SK-N-SH treated with all-trans-retinoic acid at 6 μM for 48 hours (cell line): ENCODE data around the gene QKI.

Source experiments
- ATAC-seq: fragments of 200-7000 bp; cut with Tn5 transposase; 3 replicates; pipeline ENCODE4 v1.9.1; 2020; ENCODE audit warnings: mild to moderate bottlenecking, moderate library complexity
- ARNTL ChIP-seq: fragments of 450-650 bp; formaldehyde crosslinking; IDR thresholded peaks from 2 replicates; pipeline ENCODE4 v1.5.0; 2020; ENCODE audit warnings: low read depth, mild to moderate bottlenecking, moderate library complexity, borderline replicate concordance
- BACH2 ChIP-seq: fragments of 250-450 bp; sonication (Bioruptor Pico); IDR thresholded peaks from 2 replicates; pipeline ENCODE4 v1.9.0; 2021; ENCODE audit warnings: mild to moderate bottlenecking, borderline replicate concordance
- CREB5 ChIP-seq: fragments of 250-450 bp; sonication (Bioruptor Pico); IDR thresholded peaks from 2 replicates; pipeline ENCODE4 v1.5.1; 2020; ENCODE audit warnings: low read depth, mild to moderate bottlenecking, moderate library complexity
- CSDC2 ChIP-seq: fragments of 250-450 bp; sonication (Bioruptor Pico); IDR thresholded peaks from 2 replicates; pipeline ENCODE4 v1.5.0; 2020; ENCODE audit warnings: mild to moderate bottlenecking, moderate library complexity
- ESRRG ChIP-seq: fragments of 250-450 bp; sonication (Bioruptor Pico); IDR thresholded peaks from 2 replicates; pipeline ENCODE4 v1.6.1; 2021; ENCODE audit warnings: mild to moderate bottlenecking
- GLIS3 ChIP-seq: fragments of 250-450 bp; sonication (Bioruptor Pico); IDR thresholded peaks from 2 replicates; pipeline ENCODE4 v1.5.0; 2020; ENCODE audit warnings: mild to moderate bottlenecking, moderate library complexity
- ISL1 ChIP-seq: fragments of 250-450 bp; sonication (Bioruptor Pico); IDR thresholded peaks from 2 replicates; pipeline ENCODE4 v2.1.2; 2022; ENCODE audit warnings: mild to moderate bottlenecking, moderate library complexity
- PPARA ChIP-seq: fragments of 250-450 bp; sonication (Bioruptor Pico); IDR thresholded peaks from 2 replicates; pipeline ENCODE4 v1.5.0; 2020; ENCODE audit warnings: mild to moderate bottlenecking, borderline replicate concordance
- RARB ChIP-seq: fragments of 250-450 bp; sonication (Bioruptor Pico); IDR thresholded peaks from 2 replicates; pipeline ENCODE4 v1.8.0; 2021; ENCODE audit warnings: mild to moderate bottlenecking, moderate library complexity
- TOX ChIP-seq: fragments of 250-450 bp; sonication (Bioruptor Pico); IDR thresholded peaks from 2 replicates; pipeline ENCODE4 v1.8.0; 2021; ENCODE audit warnings: mild to moderate bottlenecking, moderate library complexity, borderline replicate concordance
- ZC3H10 ChIP-seq: fragments of 250-450 bp; sonication (Bioruptor Pico); IDR thresholded peaks from 2 replicates; pipeline ENCODE4 v1.5.1; 2021; ENCODE audit warnings: mild to moderate bottlenecking, moderate library complexity
- ZFP3 ChIP-seq: fragments of 250-450 bp; sonication (Bioruptor Pico); IDR thresholded peaks from 2 replicates; pipeline ENCODE4 v1.5.0; 2020; ENCODE audit warnings: mild to moderate bottlenecking, moderate library complexity
- ZFP30 ChIP-seq: fragments of 450-650 bp; formaldehyde crosslinking; IDR thresholded peaks from 2 replicates; pipeline ENCODE4 v1.5.0; 2022; ENCODE audit warnings: mild to moderate bottlenecking, moderate library complexity
- ZNF70 ChIP-seq: fragments of 450-650 bp; formaldehyde crosslinking; IDR thresholded peaks from 2 replicates; pipeline ENCODE4 v1.5.0; 2020; ENCODE audit warnings: mild to moderate bottlenecking, moderate library complexity
- ZNF8 ChIP-seq: fragments of 450-650 bp; formaldehyde crosslinking; IDR thresholded peaks from 2 replicates; pipeline ENCODE4 v1.5.0; 2020; ENCODE audit warnings: mild to moderate bottlenecking, moderate library complexity
- TF ChIP-seq, protein P1 (sequence below): fragments of 250-450 bp; sonication (Bioruptor Pico); IDR thresholded peaks from 2 replicates; pipeline ENCODE4 v1.8.0; 2020; ENCODE audit warnings: mild to moderate bottlenecking, moderate library complexity, borderline replicate concordance
- TF ChIP-seq, protein P2 (sequence below): fragments of 250-450 bp; sonication (Bioruptor Pico); IDR thresholded peaks from 2 replicates; pipeline ENCODE4 v1.8.0; 2021; ENCODE audit warnings: low read depth, mild to moderate bottlenecking, moderate library complexity, borderline replicate concordance
- TF ChIP-seq, protein P3 (sequence below): fragments of 250-450 bp; sonication (Bioruptor Pico); IDR thresholded peaks from 2 replicates; pipeline ENCODE4 v1.5.1; 2021; ENCODE audit warnings: mild to moderate bottlenecking, moderate library complexity

Gene QKI

GRCh38 chr6:163394659-163395058, 19.9 kb upstream of the QKI start (continued):
- TF ChIP-seq, protein P1, sequence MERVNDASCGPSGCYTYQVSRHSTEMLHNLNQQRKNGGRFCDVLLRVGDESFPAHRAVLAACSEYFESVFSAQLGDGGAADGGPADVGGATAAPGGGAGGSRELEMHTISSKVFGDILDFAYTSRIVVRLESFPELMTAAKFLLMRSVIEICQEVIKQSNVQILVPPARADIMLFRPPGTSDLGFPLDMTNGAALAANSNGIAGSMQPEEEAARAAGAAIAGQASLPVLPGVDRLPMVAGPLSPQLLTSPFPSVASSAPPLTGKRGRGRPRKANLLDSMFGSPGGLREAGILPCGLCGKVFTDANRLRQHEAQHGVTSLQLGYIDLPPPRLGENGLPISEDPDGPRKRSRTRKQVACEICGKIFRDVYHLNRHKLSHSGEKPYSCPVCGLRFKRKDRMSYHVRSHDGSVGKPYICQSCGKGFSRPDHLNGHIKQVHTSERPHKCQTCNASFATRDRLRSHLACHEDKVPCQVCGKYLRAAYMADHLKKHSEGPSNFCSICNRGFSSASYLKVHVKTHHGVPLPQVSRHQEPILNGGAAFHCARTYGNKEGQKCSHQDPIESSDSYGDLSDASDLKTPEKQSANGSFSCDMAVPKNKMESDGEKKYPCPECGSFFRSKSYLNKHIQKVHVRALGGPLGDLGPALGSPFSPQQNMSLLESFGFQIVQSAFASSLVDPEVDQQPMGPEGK (CRISPR knock-in tag), result no peak
- TF ChIP-seq ZNF8 (CRISPR knock-in tag) (no peak), ZNF70 (no peak), TOX (CRISPR knock-in tag) (no peak), GLIS3 (no peak), PPARA (CRISPR knock-in tag) (no peak), RARB (CRISPR knock-in tag) (no peak), ZFP3 (CRISPR knock-in tag) (no peak), ARNTL (CRISPR knock-in tag) (no peak)
- TF ChIP-seq, protein P2, sequence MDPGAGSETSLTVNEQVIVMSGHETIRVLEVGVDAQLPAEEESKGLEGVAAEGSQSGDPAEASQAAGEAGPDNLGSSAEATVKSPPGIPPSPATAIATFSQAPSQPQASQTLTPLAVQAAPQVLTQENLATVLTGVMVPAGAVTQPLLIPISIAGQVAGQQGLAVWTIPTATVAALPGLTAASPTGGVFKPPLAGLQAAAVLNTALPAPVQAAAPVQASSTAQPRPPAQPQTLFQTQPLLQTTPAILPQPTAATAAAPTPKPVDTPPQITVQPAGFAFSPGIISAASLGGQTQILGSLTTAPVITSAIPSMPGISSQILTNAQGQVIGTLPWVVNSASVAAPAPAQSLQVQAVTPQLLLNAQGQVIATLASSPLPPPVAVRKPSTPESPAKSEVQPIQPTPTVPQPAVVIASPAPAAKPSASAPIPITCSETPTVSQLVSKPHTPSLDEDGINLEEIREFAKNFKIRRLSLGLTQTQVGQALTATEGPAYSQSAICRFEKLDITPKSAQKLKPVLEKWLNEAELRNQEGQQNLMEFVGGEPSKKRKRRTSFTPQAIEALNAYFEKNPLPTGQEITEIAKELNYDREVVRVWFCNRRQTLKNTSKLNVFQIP, result no peak

- ATAC-seq, result no peak
Observed at GRCh38 chr6:163395122-163395830, 19.2 kb upstream of the QKI start.

DNA sequence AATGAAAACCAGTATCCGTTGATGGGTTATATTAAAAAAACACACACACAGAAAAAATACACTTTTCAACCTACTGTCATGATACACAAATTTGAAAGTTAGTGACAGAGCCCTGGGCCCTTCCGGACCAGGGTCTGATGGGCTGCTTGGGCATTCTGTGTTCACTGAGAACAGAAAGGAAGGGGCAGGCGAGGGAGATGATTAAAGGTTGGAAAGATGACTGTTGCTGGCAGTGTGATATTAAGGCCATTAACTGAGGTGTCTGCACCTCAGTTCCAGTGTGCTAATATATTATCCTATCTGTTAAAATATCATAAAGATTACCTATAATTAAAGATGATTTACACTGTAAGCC, 18.7 kb upstream of the QKI start:
- TF ChIP-seq ZC3H10, result no peak
- no peak for TF ChIP-seq ESRRG (CRISPR knock-in tag)
- TF ChIP-seq, protein P3, sequence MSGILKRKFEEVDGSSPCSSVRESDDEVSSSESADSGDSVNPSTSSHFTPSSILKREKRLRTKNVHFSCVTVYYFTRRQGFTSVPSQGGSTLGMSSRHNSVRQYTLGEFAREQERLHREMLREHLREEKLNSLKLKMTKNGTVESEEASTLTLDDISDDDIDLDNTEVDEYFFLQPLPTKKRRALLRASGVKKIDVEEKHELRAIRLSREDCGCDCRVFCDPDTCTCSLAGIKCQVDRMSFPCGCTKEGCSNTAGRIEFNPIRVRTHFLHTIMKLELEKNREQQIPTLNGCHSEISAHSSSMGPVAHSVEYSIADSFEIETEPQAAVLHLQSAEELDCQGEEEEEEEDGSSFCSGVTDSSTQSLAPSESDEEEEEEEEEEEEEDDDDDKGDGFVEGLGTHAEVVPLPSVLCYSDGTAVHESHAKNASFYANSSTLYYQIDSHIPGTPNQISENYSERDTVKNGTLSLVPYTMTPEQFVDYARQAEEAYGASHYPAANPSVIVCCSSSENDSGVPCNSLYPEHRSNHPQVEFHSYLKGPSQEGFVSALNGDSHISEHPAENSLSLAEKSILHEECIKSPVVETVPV (CRISPR knock-in tag), result no peak
- TF ChIP-seq, protein P1 (CRISPR knock-in tag), result no peak
- no peak for TF ChIP-seq TOX (CRISPR knock-in tag)
- TF ChIP-seq CREB5 (CRISPR knock-in tag), result no peak
- no peak for TF ChIP-seq PPARA (CRISPR knock-in tag)
- TF ChIP-seq ZFP30, result no peak
- TF ChIP-seq, protein P2, result no peak
- no peak for ATAC-seq

More at GRCh38 chr6:163395122-163395830, 19.2 kb upstream of the QKI start:
- no peak for TF ChIP-seq ZFP30
- TF ChIP-seq PPARA (CRISPR knock-in tag), result no peak
- no peak for TF ChIP-seq ISL1
- no peak for TF ChIP-seq ZFP3 (CRISPR knock-in tag)
- TF ChIP-seq BACH2 (CRISPR knock-in tag), result no peak
- no peak for TF ChIP-seq ARNTL (CRISPR knock-in tag)
- no peak for TF ChIP-seq TOX (CRISPR knock-in tag)
- no peak for TF ChIP-seq CSDC2 (CRISPR knock-in tag)
